ENCODE results near the gene HPCAL1. TPM values are rescaled to one million over a fixed set of nuclear protein-coding genes. Genes with fewer than 3 reads are reported as not detected.

HPCAL1 gene
- total and polyA plus RNA-seq, 8 donors: 14.0 to 571 (median 85.4) TPM

DNA sequence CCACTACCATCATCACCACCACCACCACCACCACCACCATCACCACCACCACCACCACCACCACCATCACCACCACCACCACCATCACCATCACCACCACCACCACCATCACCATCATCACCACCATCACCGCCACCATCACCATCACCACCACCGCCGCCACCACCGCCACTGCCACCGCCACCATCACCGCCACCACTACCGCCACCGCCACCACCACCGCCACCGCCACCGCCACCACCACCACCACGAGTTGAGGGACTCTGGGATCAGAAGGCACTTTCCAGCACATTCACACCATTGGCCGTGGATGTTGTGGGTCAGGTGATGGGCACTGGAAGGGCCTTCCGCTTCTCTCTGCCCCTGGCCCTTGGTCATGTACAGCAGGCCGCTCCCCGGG is 96.7 kb downstream of the HPCAL1 start:
- 73 to 88% (median 84%) methylated on average over 9 to 16 of the region's 16 CpGs for WGBS, 5 donors
- intact Hi-C loops (cut with DNase I; ENCODE audit: low total_unique reads): no loop called here
- H3K4me3 ChIP-seq: no peak overlapping the region
- H3K27me3 ChIP-seq: no peaks in the 10 kb centered on the region
- DNase-seq: no peak
- TF ChIP-seq EP300 (IDR thresholded peaks at IDR 0.05): no peak
- no peak for TF ChIP-seq POLR2AphosphoS5 (IDR thresholded peaks at IDR 0.05)
- TF ChIP-seq, protein P1, sequence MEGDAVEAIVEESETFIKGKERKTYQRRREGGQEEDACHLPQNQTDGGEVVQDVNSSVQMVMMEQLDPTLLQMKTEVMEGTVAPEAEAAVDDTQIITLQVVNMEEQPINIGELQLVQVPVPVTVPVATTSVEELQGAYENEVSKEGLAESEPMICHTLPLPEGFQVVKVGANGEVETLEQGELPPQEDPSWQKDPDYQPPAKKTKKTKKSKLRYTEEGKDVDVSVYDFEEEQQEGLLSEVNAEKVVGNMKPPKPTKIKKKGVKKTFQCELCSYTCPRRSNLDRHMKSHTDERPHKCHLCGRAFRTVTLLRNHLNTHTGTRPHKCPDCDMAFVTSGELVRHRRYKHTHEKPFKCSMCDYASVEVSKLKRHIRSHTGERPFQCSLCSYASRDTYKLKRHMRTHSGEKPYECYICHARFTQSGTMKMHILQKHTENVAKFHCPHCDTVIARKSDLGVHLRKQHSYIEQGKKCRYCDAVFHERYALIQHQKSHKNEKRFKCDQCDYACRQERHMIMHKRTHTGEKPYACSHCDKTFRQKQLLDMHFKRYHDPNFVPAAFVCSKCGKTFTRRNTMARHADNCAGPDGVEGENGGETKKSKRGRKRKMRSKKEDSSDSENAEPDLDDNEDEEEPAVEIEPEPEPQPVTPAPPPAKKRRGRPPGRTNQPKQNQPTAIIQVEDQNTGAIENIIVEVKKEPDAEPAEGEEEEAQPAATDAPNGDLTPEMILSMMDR (IDR thresholded peaks at IDR 0.05): no peak
- TF ChIP-seq POLR2A (IDR thresholded peaks at IDR 0.05): no peak
- peaks cover 25 to 63% (median 59%) of the 10 kb centered on the region in 4 donors for H3K4me1 ChIP-seq
- H3K27ac ChIP-seq: peak overlapping the region; percentile 47 to 84 (median 69)
- no peaks in the 10 kb centered on the region for H3K9me3 ChIP-seq
- H3K36me3 ChIP-seq: peaks cover 0 to 12% (median 6%) of the 10 kb centered on the region in 4 donors

GRCh38 chr2:10400002-10400401 is 97.3 kb downstream of the HPCAL1 start:
- 88 to 94% (median 94%) methylated on average over 14 of the region's 14 CpGs for WGBS, 5 donors
- peak overlapping the region; percentile 48 to 84 (median 69) for H3K27ac ChIP-seq

DNA sequence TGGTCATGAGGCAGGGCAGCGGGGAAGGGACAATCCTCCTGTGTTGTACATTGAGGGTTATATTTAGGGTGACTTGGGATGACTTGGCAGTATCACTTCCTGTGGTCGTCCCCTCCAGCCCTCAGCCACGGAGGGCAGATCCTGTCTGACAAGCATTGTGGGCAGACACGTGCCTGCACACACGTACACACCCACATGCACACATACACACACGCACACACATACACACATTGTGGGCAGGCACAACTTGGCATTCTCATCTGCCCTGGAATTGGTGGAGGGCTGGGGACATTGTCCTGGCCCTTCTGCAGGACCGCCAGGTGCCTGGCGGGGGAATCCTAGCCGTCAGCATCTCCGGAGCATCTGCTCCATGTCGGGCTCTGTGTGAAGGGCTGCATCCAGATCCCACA is 97.9 kb downstream of the HPCAL1 start:
- Histone ChIP-seq H3K4me1 (peaks cover 34 to 70% (median 66%) of the 10 kb centered on the region in 4 donors), H3K36me3 (peaks cover 0 to 17% (median 7%) of the 10 kb centered on the region in 4 donors), H3K27ac (peak overlapping the region; percentile 40 to 84 (median 69)), H3K9me3 (no peaks in the 10 kb centered on the region), H3K4me3 (no peak overlapping the region), H3K27me3 (no peaks in the 10 kb centered on the region)
- DNase-seq: peak in 1 of 2 donors; percentile 38
- TF ChIP-seq POLR2AphosphoS5 (IDR thresholded peaks at IDR 0.05) (no peak), EP300 (IDR thresholded peaks at IDR 0.05) (no peak), POLR2A (IDR thresholded peaks at IDR 0.05) (no peak)
- TF ChIP-seq, protein P1 (IDR thresholded peaks at IDR 0.05): no peak
- intact Hi-C loops (cut with DNase I; ENCODE audit: low total_unique reads): no loop called here
- 72 to 79% (median 75%) methylated on average over 11 of the region's 11 CpGs for WGBS, 5 donors

More at GRCh38 chr2:10400002-10400401, 97.3 kb downstream of the HPCAL1 start:
- peaks cover 0 to 17% (median 7%) of the 10 kb centered on the region in 4 donors for H3K36me3 ChIP-seq
- no peak for TF ChIP-seq POLR2A (IDR thresholded peaks at IDR 0.05)
- no peak for TF ChIP-seq EP300 (IDR thresholded peaks at IDR 0.05)
- no peak for TF ChIP-seq POLR2AphosphoS5 (IDR thresholded peaks at IDR 0.05)
- TF ChIP-seq, protein P1 (IDR thresholded peaks at IDR 0.05): no peak
- DNase-seq: no peak
- H3K4me1 ChIP-seq: peaks cover 31 to 67% (median 62%) of the 10 kb centered on the region in 4 donors
- H3K27me3 ChIP-seq: no peaks in the 10 kb centered on the region
- no peak overlapping the region for H3K4me3 ChIP-seq
- intact Hi-C loops (cut with DNase I; ENCODE audit: low total_unique reads): no loop called here
- no peaks in the 10 kb centered on the region for H3K9me3 ChIP-seq

- Histone ChIP-seq H3K9me3 (no peaks in the 10 kb centered on the region), H3K27me3 (no peaks in the 10 kb centered on the region), H3K36me3 (peaks cover 0 to 21% (median 7%) of the 10 kb centered on the region in 4 donors), H3K4me1 (peaks cover 41 to 76% (median 64%) of the 10 kb centered on the region in 4 donors), H3K4me3 (no peak overlapping the region), H3K27ac (peak overlapping the region; percentile 61 to 84 (median 69))
- intact Hi-C loops (cut with DNase I; ENCODE audit: low total_unique reads): no loop called here
- peak; percentile 45 to 48 for DNase-seq
- WGBS, 5 donors: 56 to 78% (median 67%) methylated on average over 19 to 21 of the region's 21 CpGs
- TF ChIP-seq POLR2AphosphoS5 (IDR thresholded peaks at IDR 0.05) (peak in 1 of 3 donors; percentile 47), POLR2A (IDR thresholded peaks at IDR 0.05) (no peak)
Observed at GRCh38 chr2:10400978-10401951, 98.6 kb downstream of the HPCAL1 start.
